LNCAP (cell line): Measurements from ENCODE around the gene ST6GAL2.

Experiments used
- CTCF ChIP-seq: fragments of 450-650 bp; IDR thresholded peaks from 2 replicates; pipeline ENCODE4 v1.5.1; 2017; ENCODE audit warnings: mild to moderate bottlenecking

The ST6GAL2 gene

GRCh38 chr2:106798826-106799552, 87.0 kb downstream of the ST6GAL2 start:
- TF ChIP-seq CTCF: no peak

- TF ChIP-seq CTCF: no peak
Measured at GRCh38 chr2:106797494-106797893, 88.5 kb downstream of the ST6GAL2 start.

- TF ChIP-seq CTCF: no peak
Measured at GRCh38 chr2:106792671-106793070, 93.3 kb downstream of the ST6GAL2 start.

GRCh38 chr2:106789185-106789584, 96.8 kb downstream of the ST6GAL2 start:
- TF ChIP-seq CTCF: no peak

- no peak for TF ChIP-seq CTCF
Measured at GRCh38 chr2:106782681-106783080, 103.3 kb downstream of the ST6GAL2 start.

- TF ChIP-seq CTCF: no peak
Measured at GRCh38 chr2:106781196-106781595, 104.8 kb downstream of the ST6GAL2 start.

GRCh38 chr2:106771811-106772210, 114.2 kb downstream of the ST6GAL2 start:
- no peak for TF ChIP-seq CTCF

GRCh38 chr2:106770986-106771385, 115.0 kb downstream of the ST6GAL2 start:
- TF ChIP-seq CTCF: no peak
